B cell (primary cell): ENCODE results near the gene CFTR. TPM values are rescaled to one million over a fixed set of nuclear protein-coding genes. Genes with fewer than 3 reads are reported as not detected.

ENCODE experiments used
- ATAC-seq: fragments of 200-7000 bp; cut with Tn5 transposase; one replicate; pipeline ENCODE4 v1.10.0; 2021; ENCODE audit warnings: low read depth, mild to moderate bottlenecking, moderate number of reproducible peaks, moderate library complexity
- CTCF ChIA-PET: fragments of 350-600 bp; sonication (Branson Sonifier 250); formaldehyde crosslinking; loops from one replicate; lab custom pipeline; 2021; ENCODE audit warnings: antibody characterized with exemption, inconsistent platforms; lab: Charles Lee
- POLR2A ChIA-PET: fragments of 350-600 bp; sonication (Branson Sonifier 250); formaldehyde crosslinking; loops from one replicate; lab custom pipeline; 2021; ENCODE audit warnings: antibody characterized with exemption; lab: Charles Lee
- DNase-seq: peaks from one replicate; pipeline ENCODE4 v3.0.0; 2013
- H2AFZ ChIP-seq: 2 replicates; pipeline ENCODE4 v1.6.1; 2012; ENCODE audit warnings: mild to moderate bottlenecking, low read depth, low read length; ENCODE audit not compliant: insufficient read depth, poor library complexity, severe bottlenecking
- H3K27ac ChIP-seq, 2 donors: 1 replicate in 1 of 2; 2 replicates in 1 of 2; pipeline ENCODE4 v1.5.1; 2012 to 2013; ENCODE audit warnings: low read length in 2 of 2, mild to moderate bottlenecking in 2 of 2, moderate library complexity in 1 of 2
- H3K27me3 ChIP-seq, 4 experiments: fragments of 200-600 bp in 1 of 4; sonication (generic) in 1 of 4; replicated peaks in 1 of 4; 1 replicate in 2 of 4; 2 replicates in 2 of 4; pipeline versions ENCODE4 v1.6.1 to v1.7.0; 2013 to 2016; ENCODE audit warnings: low read length in 3 of 4, mild to moderate bottlenecking in 2 of 4, mixed read lengths in 1 of 4, moderate library complexity in 1 of 4; ENCODE audit not compliant: insufficient read depth in 4 of 4, control insufficient read depth in 3 of 4; ENCODE audit errors: control extremely low read depth in 1 of 4
- H3K36me3 ChIP-seq, 2 experiments: replicated peaks in 1 of 2; 1 replicate in 1 of 2; 2 replicates in 1 of 2; pipeline versions ENCODE4 v1.6.1 to v1.7.1; 2013; ENCODE audit warnings: low read length in 1 of 2; ENCODE audit not compliant: insufficient read depth in 2 of 2, control insufficient read depth in 1 of 2; ENCODE audit errors: control extremely low read depth in 1 of 2, extremely low read depth in 1 of 2
- H3K4me1 ChIP-seq, 2 donors: fragments of 200-600 bp in 1 of 2; sonication (generic) in 1 of 2; 1 replicate in 1 of 2; 2 replicates in 1 of 2; pipeline versions ENCODE4 v1.5.1 to v1.6.1; 2013 to 2017; ENCODE audit warnings: low read length in 2 of 2; ENCODE audit not compliant: control insufficient read depth in 2 of 2, insufficient read depth in 2 of 2
- H3K4me2 ChIP-seq: replicated peaks from 2 replicates; pipeline ENCODE3; 2012; ENCODE audit warnings: mild to moderate bottlenecking, low read depth, low read length; ENCODE audit not compliant: poor library complexity, severe bottlenecking
- H3K4me3 ChIP-seq, 5 experiments: fragments of 200-600 bp in 1 of 5; sonication (generic) in 1 of 5; 1 replicate in 3 of 5; 2 replicates in 2 of 5; pipeline versions ENCODE4 v1.5.1 to v1.7.0; 2011 to 2016; ENCODE audit warnings: low read length in 4 of 5, mild to moderate bottlenecking in 4 of 5, low read depth in 2 of 5, control low read depth in 1 of 5, moderate library complexity in 1 of 5; ENCODE audit not compliant: insufficient read depth in 1 of 5; ENCODE audit errors: control extremely low read depth in 1 of 5, extremely low read depth in 1 of 5
- H3K79me2 ChIP-seq: fragments of 200-600 bp; sonication (generic); one replicate; pipeline ENCODE4 v1.6.0; 2016; ENCODE audit warnings: low read length; ENCODE audit not compliant: control insufficient read depth, insufficient read depth
- H3K9ac ChIP-seq: fragments of 200-600 bp; sonication (generic); 2 replicates; pipeline ENCODE4 v1.6.1; 2017; ENCODE audit warnings: mild to moderate bottlenecking, low read length, moderate library complexity
- H3K9me3 ChIP-seq, 3 donors: one replicate each; pipeline versions ENCODE4 v1.6.1 to v1.7.1; 2013; ENCODE audit warnings: low read length in 2 of 3; ENCODE audit not compliant: control insufficient read depth in 2 of 3, insufficient read depth in 1 of 3; ENCODE audit errors: control extremely low read depth in 1 of 3
- H4K20me1 ChIP-seq: 2 replicates; pipeline ENCODE4 v1.6.0; 2012; ENCODE audit warnings: mild to moderate bottlenecking, low read length; ENCODE audit not compliant: insufficient read depth, control insufficient read depth, poor library complexity, severe bottlenecking
- H3K27ac Mint-ChIP-seq: one replicate; pipeline ENCODE4 v1.8.0; 2021; ENCODE audit warnings: mixed read lengths
- H3K27me3 Mint-ChIP-seq: one replicate; pipeline ENCODE4 v1.8.0; 2021; ENCODE audit warnings: mixed read lengths
- H3K4me1 Mint-ChIP-seq: one replicate; pipeline ENCODE4 v1.8.0; 2021; ENCODE audit warnings: mixed read lengths
- H3K4me3 Mint-ChIP-seq: one replicate; pipeline ENCODE4 v1.8.0; 2021; ENCODE audit warnings: mixed read lengths
- H3K9me3 Mint-ChIP-seq: one replicate; pipeline ENCODE4 v1.8.0; 2022; ENCODE audit warnings: mixed read lengths; ENCODE audit not compliant: insufficient read depth
- EZH2 ChIP-seq: IDR thresholded peaks from 2 replicates; pipeline ENCODE4 v1.6.1; 2012; ENCODE audit warnings: borderline replicate concordance, low read depth, mild to moderate bottlenecking, moderate library complexity, low read length; ENCODE audit not compliant: insufficient read depth, poor library complexity, severe bottlenecking
- whole genome bisulfite sequencing: methylation state at CpG from one replicate; pipeline ENCODE4 v1.1.5; 2013; ENCODE audit warnings: missing lambda C conversion rate; ENCODE audit not compliant: insufficient coverage; 5-methylcytosine and 5-hydroxymethylcytosine counted together
- intact Hi-C: fragments of 100-400 bp; cut with micrococcal nuclease; formaldehyde crosslinking; loops from one replicate; pipeline ENCODE4 v1.10.0; 2022
- polyA plus RNA-seq: library from polyadenylated mRNA; depleted of rRNA; stranded (reverse); fragments of >200 nt; gene quantifications from 2 replicates; pipeline ENCODE4 v1.2.3, GENCODE V29; 2012
- total RNA-seq, 2 donors: library from RNA; stranded (reverse); fragments of 120-200 nt in 1 of 2; gene quantifications; 1 replicate in 1 of 2; 2 replicates in 1 of 2; pipeline versions ENCODE4 v1.2.3 to v1.2.4, GENCODE V29; 2013 to 2022
- TF ChIP-seq, protein P1 (sequence below): fragments of 200-600 bp; IDR thresholded peaks from one replicate; pipeline ENCODE4 v1.8.0; 2022; ENCODE audit warnings: antibody characterized with exemption, mild to moderate bottlenecking

CFTR gene
- total and polyA plus RNA-seq, 2 donors (not counting 1 experiment from before 2014, with no cell fraction given) = not detected

DNA sequence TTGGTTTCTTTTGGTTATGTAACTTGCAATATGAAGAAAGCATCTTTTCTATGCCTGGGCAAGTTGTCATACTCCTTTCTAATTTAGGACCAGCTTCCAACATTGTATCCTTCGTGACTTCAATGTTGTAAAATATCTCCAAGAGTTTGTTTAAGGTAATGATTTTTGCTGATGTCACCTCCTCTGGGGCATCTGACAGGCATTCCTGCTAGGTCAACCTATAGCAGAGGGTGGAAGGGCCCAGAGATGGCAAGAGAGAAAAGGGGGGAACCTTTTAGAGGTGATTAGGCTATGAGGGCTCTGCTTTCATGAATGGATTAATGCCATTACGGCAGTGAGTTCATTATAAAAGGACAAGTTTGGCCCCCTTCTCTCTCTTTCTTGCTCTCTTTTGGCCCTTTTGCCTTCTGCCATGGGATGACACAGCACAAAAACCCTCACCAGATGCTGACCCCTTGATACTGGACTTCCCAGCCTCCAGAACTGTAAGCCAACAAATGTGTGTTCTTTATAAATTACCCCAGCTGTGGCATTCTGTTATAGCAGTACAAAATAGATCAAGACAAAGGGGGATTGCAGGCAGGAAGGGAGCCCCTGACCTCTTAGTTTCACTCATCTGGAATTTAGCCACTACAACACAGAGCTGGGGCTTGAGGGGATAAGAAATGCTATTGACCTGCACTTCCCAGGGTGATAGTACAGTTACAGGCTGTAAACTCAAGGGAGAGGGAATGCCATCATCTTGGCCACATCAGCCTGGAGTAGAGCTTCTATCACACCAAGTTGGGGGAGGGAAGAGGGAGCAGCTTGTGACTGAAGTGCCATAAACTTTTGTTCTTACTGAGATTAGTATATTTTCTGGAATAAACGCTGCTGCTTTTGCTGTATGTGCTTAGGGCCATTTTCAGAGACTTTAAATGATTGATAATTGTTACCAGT lies 195.9 kb downstream of the CFTR start:
- intact Hi-C loops = no loop called here

DNA sequence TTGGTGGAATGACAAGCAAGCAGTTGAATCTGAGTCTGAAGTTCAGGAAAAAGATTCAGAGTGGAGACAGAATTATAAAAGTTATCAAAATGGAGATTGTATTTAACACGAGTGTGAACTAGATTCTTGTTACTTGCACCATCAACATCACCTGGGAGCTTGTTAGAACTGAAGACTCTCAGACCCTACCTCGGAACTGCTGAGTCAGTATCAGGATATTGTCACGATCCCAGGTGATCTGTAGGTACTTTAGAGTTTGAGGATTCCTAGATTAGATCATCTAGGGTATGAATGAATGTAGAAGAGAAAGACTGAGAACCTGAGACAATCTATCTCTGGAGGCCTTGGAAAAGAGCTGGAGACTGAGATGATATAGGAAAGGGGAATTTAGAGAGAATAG lies 199.3 kb downstream of the CFTR start:
- ATAC-seq = no peak
- no peak overlapping the region for H3K4me3 Mint-ChIP-seq
- DNase-seq = no peak
- Histone ChIP-seq H4K20me1 (no peaks in the 10 kb centered on the region), H3K36me3 (no peaks in the 10 kb centered on the region), H3K27me3 (no peaks in the 10 kb centered on the region), H3K79me2 (no peaks in the 10 kb centered on the region), H3K4me2 (no peak overlapping the region), H3K9ac (no peak overlapping the region), H3K27ac (no peak overlapping the region), H3K9me3 (no peaks in the 10 kb centered on the region), H2AFZ (no peak overlapping the region), H3K4me3 (no peak overlapping the region), H3K4me1 (no peaks in the 10 kb centered on the region)
- no peaks in the 10 kb centered on the region for H3K4me1 Mint-ChIP-seq
- ChIA-PET POLR2A (no interaction called here), CTCF (no interaction called here)
- H3K9me3 Mint-ChIP-seq = no peaks in the 10 kb centered on the region
- no peak overlapping the region for H3K27ac Mint-ChIP-seq
- no peaks in the 10 kb centered on the region for H3K27me3 Mint-ChIP-seq
- WGBS = 90% methylated on average over 2 of the region's 3 CpGs
- intact Hi-C loops = no loop called here
- TF ChIP-seq EZH2 = no peak
- TF ChIP-seq, protein P1, sequence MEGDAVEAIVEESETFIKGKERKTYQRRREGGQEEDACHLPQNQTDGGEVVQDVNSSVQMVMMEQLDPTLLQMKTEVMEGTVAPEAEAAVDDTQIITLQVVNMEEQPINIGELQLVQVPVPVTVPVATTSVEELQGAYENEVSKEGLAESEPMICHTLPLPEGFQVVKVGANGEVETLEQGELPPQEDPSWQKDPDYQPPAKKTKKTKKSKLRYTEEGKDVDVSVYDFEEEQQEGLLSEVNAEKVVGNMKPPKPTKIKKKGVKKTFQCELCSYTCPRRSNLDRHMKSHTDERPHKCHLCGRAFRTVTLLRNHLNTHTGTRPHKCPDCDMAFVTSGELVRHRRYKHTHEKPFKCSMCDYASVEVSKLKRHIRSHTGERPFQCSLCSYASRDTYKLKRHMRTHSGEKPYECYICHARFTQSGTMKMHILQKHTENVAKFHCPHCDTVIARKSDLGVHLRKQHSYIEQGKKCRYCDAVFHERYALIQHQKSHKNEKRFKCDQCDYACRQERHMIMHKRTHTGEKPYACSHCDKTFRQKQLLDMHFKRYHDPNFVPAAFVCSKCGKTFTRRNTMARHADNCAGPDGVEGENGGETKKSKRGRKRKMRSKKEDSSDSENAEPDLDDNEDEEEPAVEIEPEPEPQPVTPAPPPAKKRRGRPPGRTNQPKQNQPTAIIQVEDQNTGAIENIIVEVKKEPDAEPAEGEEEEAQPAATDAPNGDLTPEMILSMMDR = no peak

More for the DNA sequence above, 195.9 kb downstream of the CFTR start:
- no peak overlapping the region for H3K4me3 Mint-ChIP-seq
- no peak overlapping the region for H3K9ac ChIP-seq
- no peak overlapping the region for H2AFZ ChIP-seq
- H3K27me3 Mint-ChIP-seq = no peaks in the 10 kb centered on the region
- WGBS = 100% methylated on average over 2 of the region's 3 CpGs
- no peak overlapping the region for H3K4me3 ChIP-seq
- ATAC-seq = no peak
- no peaks in the 10 kb centered on the region for H3K4me1 Mint-ChIP-seq
- no peaks in the 10 kb centered on the region for H3K27me3 ChIP-seq
- no peaks in the 10 kb centered on the region for H3K4me1 ChIP-seq
- no peak overlapping the region for H3K27ac ChIP-seq
- no peaks in the 10 kb centered on the region for H3K9me3 Mint-ChIP-seq
- no peak overlapping the region for H3K4me2 ChIP-seq
- H3K9me3 ChIP-seq = no peaks in the 10 kb centered on the region
- H4K20me1 ChIP-seq = no peaks in the 10 kb centered on the region
- CTCF ChIA-PET = no interaction called here
- no peaks in the 10 kb centered on the region for H3K79me2 ChIP-seq
- no peak for DNase-seq
- no peaks in the 10 kb centered on the region for H3K36me3 ChIP-seq
- no peak for TF ChIP-seq EZH2
- TF ChIP-seq, protein P1 = no peak
- POLR2A ChIA-PET = no interaction called here
- no peak overlapping the region for H3K27ac Mint-ChIP-seq
